Measurements from ENCODE around the gene PRKN. TPM values are rescaled to one million over a fixed set of nuclear protein-coding genes. Genes with fewer than 3 reads are reported as not detected.

The PRKN gene
- total RNA-seq, 4 donors from 2014 or later: 4.5 to 12.3 (median 9.0) TPM

DNA sequence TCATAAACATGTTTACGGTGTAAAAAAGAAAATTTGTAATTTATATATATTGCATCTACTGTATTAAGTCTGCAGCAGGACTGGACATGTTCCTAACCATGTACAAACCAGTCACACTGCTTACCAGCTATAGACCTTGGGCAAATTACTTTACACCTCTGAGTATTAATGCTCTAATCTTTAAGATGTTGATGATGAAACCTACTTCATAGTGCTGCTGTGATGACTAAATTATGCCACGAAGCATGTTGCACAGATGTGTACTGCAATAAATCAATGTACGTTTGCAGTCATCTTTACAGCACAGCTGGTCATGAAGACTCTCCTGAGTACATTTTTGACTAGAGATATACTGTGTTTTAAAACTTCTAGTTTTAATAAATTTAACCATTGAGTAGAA, 42.6 kb downstream of the PRKN start:
- intact Hi-C loops (cut with DNase I; ENCODE audit: low total_unique reads): no loop called here
- no peak for TF ChIP-seq EP300 (IDR thresholded peaks at IDR 0.05; ENCODE audit: low read depth)
- TF ChIP-seq, protein P1, sequence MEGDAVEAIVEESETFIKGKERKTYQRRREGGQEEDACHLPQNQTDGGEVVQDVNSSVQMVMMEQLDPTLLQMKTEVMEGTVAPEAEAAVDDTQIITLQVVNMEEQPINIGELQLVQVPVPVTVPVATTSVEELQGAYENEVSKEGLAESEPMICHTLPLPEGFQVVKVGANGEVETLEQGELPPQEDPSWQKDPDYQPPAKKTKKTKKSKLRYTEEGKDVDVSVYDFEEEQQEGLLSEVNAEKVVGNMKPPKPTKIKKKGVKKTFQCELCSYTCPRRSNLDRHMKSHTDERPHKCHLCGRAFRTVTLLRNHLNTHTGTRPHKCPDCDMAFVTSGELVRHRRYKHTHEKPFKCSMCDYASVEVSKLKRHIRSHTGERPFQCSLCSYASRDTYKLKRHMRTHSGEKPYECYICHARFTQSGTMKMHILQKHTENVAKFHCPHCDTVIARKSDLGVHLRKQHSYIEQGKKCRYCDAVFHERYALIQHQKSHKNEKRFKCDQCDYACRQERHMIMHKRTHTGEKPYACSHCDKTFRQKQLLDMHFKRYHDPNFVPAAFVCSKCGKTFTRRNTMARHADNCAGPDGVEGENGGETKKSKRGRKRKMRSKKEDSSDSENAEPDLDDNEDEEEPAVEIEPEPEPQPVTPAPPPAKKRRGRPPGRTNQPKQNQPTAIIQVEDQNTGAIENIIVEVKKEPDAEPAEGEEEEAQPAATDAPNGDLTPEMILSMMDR (IDR thresholded peaks at IDR 0.05): no peak
- no peak for TF ChIP-seq POLR2A (IDR thresholded peaks at IDR 0.05)
- no peak for TF ChIP-seq POLR2AphosphoS5 (IDR thresholded peaks at IDR 0.05)
- Histone ChIP-seq H3K36me3 (no peaks in the 10 kb centered on the region), H3K9me3 (no peaks in the 10 kb centered on the region), H3K27ac (no peak overlapping the region), H3K27me3 (no peaks in the 10 kb centered on the region), H3K4me1 (peaks cover 0 to 27% (median 3%) of the 10 kb centered on the region in 4 donors), H3K4me3 (no peak overlapping the region)
- in situ Hi-C loops (cut with MboI; ENCODE audit: low pct_ligation_motif_present in 1 of 4, low pct_unique_long_range_greater_than_20kb in 1 of 4, low sequenced_read_pairs in 3 of 4): no loop called here
- no peak for DNase-seq
- WGBS, 2 donors (ENCODE audit: low coverage in 1 of 2): 80 to 87% methylated on average over 3 of the region's 3 CpGs

DNA sequence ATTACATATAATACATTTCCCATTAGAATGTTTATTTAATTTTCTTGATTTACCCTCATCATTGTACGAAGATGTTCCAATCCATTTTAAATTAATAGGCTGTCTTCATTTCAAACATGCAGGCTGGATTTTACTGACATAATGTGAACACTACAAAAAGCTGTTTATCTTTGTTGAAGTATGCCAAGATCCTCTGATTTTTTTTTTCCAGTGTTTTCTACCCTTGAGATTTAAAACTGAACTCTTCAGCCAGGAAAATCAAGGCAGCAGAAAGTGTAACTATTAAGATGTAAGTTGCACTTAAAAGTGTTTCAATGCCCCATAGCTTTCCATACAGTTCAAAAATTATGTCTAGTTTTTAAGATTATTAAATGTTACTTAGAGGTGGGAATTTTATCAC, 43.5 kb downstream of the PRKN start:
- in situ Hi-C loops (cut with MboI; ENCODE audit: low pct_ligation_motif_present in 1 of 4, low pct_unique_long_range_greater_than_20kb in 1 of 4, low sequenced_read_pairs in 3 of 4): no loop called here
- intact Hi-C loops (cut with DNase I; ENCODE audit: low total_unique reads): no loop called here
- WGBS, 2 donors (ENCODE audit: low coverage in 1 of 2): 57 to 78% methylated on average over 1 of the region's 1 CpG
- Histone ChIP-seq H3K36me3 (no peaks in the 10 kb centered on the region), H3K27me3 (no peaks in the 10 kb centered on the region), H3K4me3 (no peak overlapping the region), H3K9me3 (no peaks in the 10 kb centered on the region), H3K4me1 (peaks cover 0 to 27% (median 3%) of the 10 kb centered on the region in 4 donors), H3K27ac (no peak overlapping the region)
- no peak for DNase-seq
- TF ChIP-seq, protein P1 (IDR thresholded peaks at IDR 0.05): no peak
- no peak for TF ChIP-seq POLR2A (IDR thresholded peaks at IDR 0.05)
- no peak for TF ChIP-seq POLR2AphosphoS5 (IDR thresholded peaks at IDR 0.05)
- TF ChIP-seq EP300 (IDR thresholded peaks at IDR 0.05; ENCODE audit: low read depth): no peak

DNA sequence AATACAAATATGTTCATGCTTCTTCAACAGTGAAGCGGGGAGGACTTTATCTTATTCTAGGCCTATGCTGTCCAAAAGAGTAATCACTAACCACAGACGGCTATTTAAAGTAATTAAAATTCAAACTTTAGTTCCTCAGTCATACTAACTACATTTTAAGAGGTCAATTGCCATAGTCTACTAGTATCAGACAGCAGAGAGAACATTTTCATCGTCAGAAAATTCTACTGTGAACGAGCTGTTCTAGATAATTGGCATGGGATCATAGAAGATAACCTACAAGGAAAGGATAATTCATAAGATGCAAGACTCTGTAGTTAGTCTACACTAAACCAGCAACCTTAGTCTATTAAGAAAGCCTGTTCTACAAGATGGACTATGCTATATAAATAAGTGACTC, 44.4 kb downstream of the PRKN start:
- Histone ChIP-seq H3K36me3 (no peaks in the 10 kb centered on the region), H3K27ac (no peak overlapping the region), H3K27me3 (no peaks in the 10 kb centered on the region), H3K4me3 (no peak overlapping the region), H3K9me3 (no peaks in the 10 kb centered on the region), H3K4me1 (peaks cover 0 to 27% (median 3%) of the 10 kb centered on the region in 4 donors)
- TF ChIP-seq POLR2A (IDR thresholded peaks at IDR 0.05): no peak
- intact Hi-C loops (cut with DNase I; ENCODE audit: low total_unique reads): no loop called here
- DNase-seq: no peak
- in situ Hi-C loops (cut with MboI; ENCODE audit: low pct_ligation_motif_present in 1 of 4, low pct_unique_long_range_greater_than_20kb in 1 of 4, low sequenced_read_pairs in 3 of 4): no loop called here
- WGBS, 2 donors (ENCODE audit: low coverage in 1 of 2): 51 to 66% methylated on average over 4 of the region's 4 CpGs

DNA sequence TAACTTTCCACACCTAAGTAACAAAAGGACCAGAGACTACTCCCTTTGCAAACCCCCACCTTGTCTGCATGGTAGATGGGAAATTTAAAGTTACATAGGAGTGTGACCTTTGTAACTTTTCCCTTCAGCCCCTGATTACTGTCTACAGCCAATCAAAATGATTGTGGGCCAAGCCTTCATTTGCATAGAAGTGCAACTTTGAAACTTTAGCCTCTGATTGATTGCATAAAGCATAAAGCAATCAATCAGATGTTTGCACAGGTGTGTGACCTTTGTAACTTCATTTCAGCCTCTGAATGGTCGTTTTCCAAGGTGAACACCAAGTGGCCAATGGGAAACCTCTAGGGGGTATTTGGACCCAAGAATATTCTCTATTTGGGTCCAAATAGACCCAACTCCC, 46.1 kb downstream of the PRKN start:
- H3K9me3 ChIP-seq: no peaks in the 10 kb centered on the region
- H3K36me3 ChIP-seq: no peaks in the 10 kb centered on the region
- in situ Hi-C loops (cut with MboI; ENCODE audit: low pct_ligation_motif_present in 1 of 4, low pct_unique_long_range_greater_than_20kb in 1 of 4, low sequenced_read_pairs in 3 of 4) (no loop called here), intact Hi-C loops (cut with DNase I; ENCODE audit: low total_unique reads) (no loop called here)
- no peak overlapping the region for H3K4me3 ChIP-seq
- peak overlapping the region in 1 of 4 donors; percentile 56 for H3K27ac ChIP-seq
- no peaks in the 10 kb centered on the region for H3K27me3 ChIP-seq
- DNase-seq: no peak
- TF ChIP-seq POLR2AphosphoS5 (IDR thresholded peaks at IDR 0.05) (no peak), POLR2A (IDR thresholded peaks at IDR 0.05) (no peak), EP300 (IDR thresholded peaks at IDR 0.05; ENCODE audit: low read depth) (no peak)
- TF ChIP-seq, protein P1 (IDR thresholded peaks at IDR 0.05): no peak
- 48 to 50% methylated on average over 1 of the region's 1 CpG for WGBS, 2 donors (ENCODE audit: low coverage in 1 of 2)
- H3K4me1 ChIP-seq: peaks cover 0 to 27% (median 3%) of the 10 kb centered on the region in 4 donors

DNA sequence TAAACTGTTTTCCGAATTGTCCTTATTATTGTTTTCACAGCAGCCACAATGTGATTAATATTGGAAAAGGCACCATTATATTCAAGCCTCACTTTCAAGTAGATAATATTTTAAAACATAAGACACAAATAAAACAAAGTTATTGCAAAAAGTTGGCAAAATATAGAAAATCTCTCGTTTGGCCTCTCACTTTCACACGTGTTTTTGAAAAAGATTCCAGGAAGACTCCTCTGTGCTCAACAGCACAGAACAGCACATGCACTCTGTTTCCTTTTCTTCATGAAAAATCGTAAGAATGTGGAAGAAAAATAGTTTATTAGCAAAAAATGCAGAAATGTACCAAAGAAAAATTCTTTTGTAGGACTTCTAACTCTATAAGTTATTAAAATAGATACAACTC, 46.7 kb downstream of the PRKN start:
- in situ Hi-C loops (cut with MboI; ENCODE audit: low pct_ligation_motif_present in 1 of 4, low pct_unique_long_range_greater_than_20kb in 1 of 4, low sequenced_read_pairs in 3 of 4): no loop called here
- H3K27me3 ChIP-seq: no peaks in the 10 kb centered on the region
- intact Hi-C loops (cut with DNase I; ENCODE audit: low total_unique reads): no loop called here

More for the DNA sequence above, 46.7 kb downstream of the PRKN start:
- Histone ChIP-seq H3K36me3 (no peaks in the 10 kb centered on the region), H3K27ac (peak overlapping the region in 1 of 4 donors; percentile 56), H3K4me3 (no peak overlapping the region), H3K9me3 (no peaks in the 10 kb centered on the region), H3K4me1 (peaks cover 0 to 27% (median 3%) of the 10 kb centered on the region in 4 donors)
- TF ChIP-seq, protein P1 (IDR thresholded peaks at IDR 0.05): no peak
- TF ChIP-seq EP300 (IDR thresholded peaks at IDR 0.05; ENCODE audit: low read depth) (no peak), POLR2A (IDR thresholded peaks at IDR 0.05) (no peak), POLR2AphosphoS5 (IDR thresholded peaks at IDR 0.05) (no peak)
- DNase-seq: no peak
- 81 to 92% methylated on average over 4 of the region's 4 CpGs for WGBS, 2 donors (ENCODE audit: low coverage in 1 of 2)
